ENCODE measurements around the gene RASL10B.

RASL10B gene

DNA sequence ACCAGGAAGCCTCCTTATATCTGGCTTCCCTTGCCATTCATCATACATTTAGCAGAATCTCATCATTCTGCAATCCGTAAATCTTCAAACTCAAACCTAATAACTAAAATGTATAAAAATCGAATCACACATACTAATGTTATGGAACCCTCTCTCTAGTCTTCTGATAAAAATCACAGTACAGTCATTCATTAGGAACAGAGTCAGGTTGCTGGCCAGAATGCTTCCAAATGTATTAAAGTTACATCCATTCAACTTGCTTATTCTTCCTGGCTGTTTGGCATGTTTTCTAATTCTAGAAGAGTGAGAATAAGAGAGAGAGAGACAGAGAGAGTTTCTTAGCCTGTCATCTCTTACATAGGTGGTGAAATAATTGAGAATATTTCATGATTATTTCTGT is 16.5 kb upstream of the RASL10B start:
- no peaks in the 10 kb centered on the region for H3K27me3 ChIP-seq (ENCODE audit: insufficient read depth, low read depth)
- H2AFZ ChIP-seq (ENCODE audit: low read depth) = no peak overlapping the region
- no peak overlapping the region for H3K9ac ChIP-seq
- TF ChIP-seq, protein P1, sequence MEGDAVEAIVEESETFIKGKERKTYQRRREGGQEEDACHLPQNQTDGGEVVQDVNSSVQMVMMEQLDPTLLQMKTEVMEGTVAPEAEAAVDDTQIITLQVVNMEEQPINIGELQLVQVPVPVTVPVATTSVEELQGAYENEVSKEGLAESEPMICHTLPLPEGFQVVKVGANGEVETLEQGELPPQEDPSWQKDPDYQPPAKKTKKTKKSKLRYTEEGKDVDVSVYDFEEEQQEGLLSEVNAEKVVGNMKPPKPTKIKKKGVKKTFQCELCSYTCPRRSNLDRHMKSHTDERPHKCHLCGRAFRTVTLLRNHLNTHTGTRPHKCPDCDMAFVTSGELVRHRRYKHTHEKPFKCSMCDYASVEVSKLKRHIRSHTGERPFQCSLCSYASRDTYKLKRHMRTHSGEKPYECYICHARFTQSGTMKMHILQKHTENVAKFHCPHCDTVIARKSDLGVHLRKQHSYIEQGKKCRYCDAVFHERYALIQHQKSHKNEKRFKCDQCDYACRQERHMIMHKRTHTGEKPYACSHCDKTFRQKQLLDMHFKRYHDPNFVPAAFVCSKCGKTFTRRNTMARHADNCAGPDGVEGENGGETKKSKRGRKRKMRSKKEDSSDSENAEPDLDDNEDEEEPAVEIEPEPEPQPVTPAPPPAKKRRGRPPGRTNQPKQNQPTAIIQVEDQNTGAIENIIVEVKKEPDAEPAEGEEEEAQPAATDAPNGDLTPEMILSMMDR (conservative IDR thresholded peaks at IDR 0.05; ENCODE audit: low read depth, low read length) = no peak
- H3K4me3 ChIP-seq (IDR thresholded peaks at IDR 0.05; ENCODE audit: insufficient read depth, low read depth, low read length) = no peak overlapping the region
- H3K79me2 ChIP-seq (ENCODE audit: insufficient read depth, low read depth) = no peaks in the 10 kb centered on the region
- H3K4me1 ChIP-seq (ENCODE audit: low read depth, poor library complexity, severe bottlenecking) = no peaks in the 10 kb centered on the region
- no peak overlapping the region for H3K27ac ChIP-seq
- no peaks in the 10 kb centered on the region for H4K20me1 ChIP-seq (ENCODE audit: insufficient read depth)
- no peaks in the 10 kb centered on the region for H3K36me3 ChIP-seq (ENCODE audit: insufficient read depth)
- no peak overlapping the region for H3K4me2 ChIP-seq

DNA sequence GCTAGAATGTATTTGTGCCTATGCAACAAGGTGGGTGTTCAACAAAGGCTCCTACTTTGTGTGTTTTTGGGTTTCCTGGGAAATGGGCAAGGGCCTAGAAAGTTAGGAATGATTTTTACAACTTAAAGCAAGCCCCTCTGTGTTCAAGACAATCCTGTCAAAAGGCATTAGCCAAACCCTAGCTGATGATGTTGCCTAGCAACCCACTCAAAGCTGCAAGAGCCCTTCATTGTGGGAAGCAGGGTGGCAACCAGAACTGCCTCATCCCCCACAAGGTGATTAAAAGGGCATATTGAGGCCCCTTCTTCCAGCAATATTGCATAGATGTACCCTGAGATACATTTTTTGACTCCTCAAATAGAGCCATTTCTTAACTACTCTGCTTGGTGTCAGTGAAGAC is 16.0 kb upstream of the RASL10B start:
- no peak overlapping the region for H3K27ac ChIP-seq
- no peak overlapping the region for H3K4me3 ChIP-seq (IDR thresholded peaks at IDR 0.05; ENCODE audit: insufficient read depth, low read depth, low read length)
- no peaks in the 10 kb centered on the region for H4K20me1 ChIP-seq (ENCODE audit: insufficient read depth)
- H3K9ac ChIP-seq = no peak overlapping the region
- no peak overlapping the region for H3K4me2 ChIP-seq
- no peaks in the 10 kb centered on the region for H3K4me1 ChIP-seq (ENCODE audit: low read depth, poor library complexity, severe bottlenecking)
- H3K27me3 ChIP-seq (ENCODE audit: insufficient read depth, low read depth) = no peaks in the 10 kb centered on the region
- no peaks in the 10 kb centered on the region for H3K79me2 ChIP-seq (ENCODE audit: insufficient read depth, low read depth)
- no peak overlapping the region for H2AFZ ChIP-seq (ENCODE audit: low read depth)
- TF ChIP-seq, protein P1 (conservative IDR thresholded peaks at IDR 0.05; ENCODE audit: low read depth, low read length) = no peak
- H3K36me3 ChIP-seq (ENCODE audit: insufficient read depth) = no peaks in the 10 kb centered on the region

DNA sequence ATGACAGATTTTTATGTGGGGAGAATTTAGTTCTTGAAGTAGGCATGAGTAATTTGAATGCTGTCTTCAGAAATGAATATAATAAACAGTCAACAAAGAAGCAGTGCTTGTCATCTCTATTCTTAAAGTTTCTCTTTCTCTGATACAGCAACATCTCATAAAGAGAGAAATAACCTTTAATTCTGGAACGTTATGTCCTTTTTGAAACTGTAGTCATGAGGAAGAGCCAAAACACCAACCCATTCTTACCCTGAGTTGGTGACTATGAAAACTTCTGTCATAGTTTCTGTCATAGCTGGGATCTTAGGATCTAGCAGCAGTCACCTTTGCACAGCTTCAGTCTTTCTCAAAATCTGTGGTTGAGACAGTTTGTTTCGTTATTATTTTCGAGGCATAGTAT is 15.3 kb upstream of the RASL10B start:
- H3K9ac ChIP-seq = no peak overlapping the region
- H3K4me1 ChIP-seq (ENCODE audit: low read depth, poor library complexity, severe bottlenecking) = no peaks in the 10 kb centered on the region
- no peaks in the 10 kb centered on the region for H3K36me3 ChIP-seq (ENCODE audit: insufficient read depth)
- H3K4me2 ChIP-seq = no peak overlapping the region
- H4K20me1 ChIP-seq (ENCODE audit: insufficient read depth) = no peaks in the 10 kb centered on the region
- no peak overlapping the region for H2AFZ ChIP-seq (ENCODE audit: low read depth)
- no peaks in the 10 kb centered on the region for H3K27me3 ChIP-seq (ENCODE audit: insufficient read depth, low read depth)
- TF ChIP-seq, protein P1 (conservative IDR thresholded peaks at IDR 0.05; ENCODE audit: low read depth, low read length) = no peak
- no peak overlapping the region for H3K4me3 ChIP-seq (IDR thresholded peaks at IDR 0.05; ENCODE audit: insufficient read depth, low read depth, low read length)
- no peak overlapping the region for H3K27ac ChIP-seq
- no peaks in the 10 kb centered on the region for H3K79me2 ChIP-seq (ENCODE audit: insufficient read depth, low read depth)

DNA sequence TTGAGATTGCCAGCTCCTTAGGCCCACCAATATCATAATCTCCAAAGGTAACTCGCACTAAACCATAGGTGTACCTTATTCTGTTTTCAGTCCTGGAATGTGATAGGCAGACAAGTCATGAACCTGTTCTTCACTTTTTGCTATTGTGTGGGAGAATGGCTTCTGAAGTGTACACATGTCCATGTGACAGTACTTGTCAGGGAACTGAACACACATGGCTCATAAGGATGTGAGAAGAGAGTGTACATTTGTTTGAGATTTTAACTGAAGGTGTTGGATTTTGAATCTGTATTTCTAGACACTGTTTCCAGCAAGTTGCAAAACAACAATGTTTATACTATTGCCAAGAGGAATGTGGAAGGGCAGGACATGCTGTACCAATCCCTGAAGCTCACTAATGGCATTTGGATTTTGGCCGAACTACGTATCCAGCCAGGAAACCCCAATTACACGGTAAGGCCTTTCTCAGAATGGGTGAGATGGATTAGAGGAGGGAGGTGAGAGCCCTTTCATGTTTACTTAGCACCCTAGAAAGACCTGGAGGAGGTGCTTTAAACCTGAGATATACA is 14.5 kb upstream of the RASL10B start:
- no peaks in the 10 kb centered on the region for H3K79me2 ChIP-seq (ENCODE audit: insufficient read depth, low read depth)
- H3K4me1 ChIP-seq (ENCODE audit: low read depth, poor library complexity, severe bottlenecking) = no peaks in the 10 kb centered on the region
- TF ChIP-seq, protein P1 (conservative IDR thresholded peaks at IDR 0.05; ENCODE audit: low read depth, low read length) = no peak
- no peak overlapping the region for H3K4me2 ChIP-seq
- H3K36me3 ChIP-seq (ENCODE audit: insufficient read depth) = no peaks in the 10 kb centered on the region
- H3K9ac ChIP-seq = no peak overlapping the region
- H3K27me3 ChIP-seq (ENCODE audit: insufficient read depth, low read depth) = no peaks in the 10 kb centered on the region
- H3K27ac ChIP-seq = no peak overlapping the region
- no peak overlapping the region for H2AFZ ChIP-seq (ENCODE audit: low read depth)
- H4K20me1 ChIP-seq (ENCODE audit: insufficient read depth) = no peaks in the 10 kb centered on the region
- no peak overlapping the region for H3K4me3 ChIP-seq (IDR thresholded peaks at IDR 0.05; ENCODE audit: insufficient read depth, low read depth, low read length)
